ENCODE data around the gene C12orf57.
A peak's percentile ranks its signal among the peaks of the same experiment; 100 is the strongest.

Gene C12orf57

GRCh38 chr12:6927379-6928021 lies 16.3 kb upstream of the C12orf57 start, which contains the start of gene ATN1:
Gene ATN1, plus strand, starts transcription at chr12:6927959. Its CDS starts 6,043 bp downstream, at chr12:6934002.
- Histone ChIP-seq H3K27ac (replicated peaks) (no peak within 1 kb of the TSS; the same call in 1 of the 2 replicates), H3K4me3 (replicated peaks; ENCODE audit: insufficient read depth, low read length) (peak within 1 kb of the TSS; percentile 60), H3K27me3 (ENCODE audit: insufficient read depth, poor library complexity, severe bottlenecking) (no peaks in the 10 kb centered on the region)
- TF ChIP-seq CTCF (IDR thresholded peaks at IDR 0.05; ENCODE audit: insufficient read depth, low read length): no peak
- no peak for TF ChIP-seq GABPA (IDR thresholded peaks at IDR 0.05; ENCODE audit: low read depth)
- TF ChIP-seq REST (IDR thresholded peaks at IDR 0.05; ENCODE audit: insufficient replicate concordance, low read depth): no peak
- no peak for TF ChIP-seq POLR2AphosphoS5 (IDR thresholded peaks at IDR 0.05; ENCODE audit: low read depth)
- no peak for TF ChIP-seq SPI1 (IDR thresholded peaks at IDR 0.05; ENCODE audit: borderline replicate concordance, low read depth)
- DNase-seq (ENCODE audit: low read depth in 1 of 2, low spot score in 1 of 2): peak in 1 of 2 experiments; percentile 71

- H3K4me3 ChIP-seq (replicated peaks; ENCODE audit: insufficient read depth, low read length): peak overlapping the region; percentile 60
- H3K27ac ChIP-seq (replicated peaks): no peak overlapping the region
- TF ChIP-seq CTCF (IDR thresholded peaks at IDR 0.05; ENCODE audit: insufficient read depth, low read length) (no peak), GABPA (IDR thresholded peaks at IDR 0.05; ENCODE audit: low read depth) (no peak)
- no peaks in the 10 kb centered on the region for H3K27me3 ChIP-seq (ENCODE audit: insufficient read depth, poor library complexity, severe bottlenecking)
- no peak for DNase-seq (ENCODE audit: low read depth in 1 of 2, low spot score in 1 of 2)
Observed at GRCh38 chr12:6928022-6928702, 15.7 kb upstream of the C12orf57 start.

GRCh38 chr12:6928703-6929407 lies 15.0 kb upstream of the C12orf57 start:
- TF ChIP-seq POLR2AphosphoS5 (IDR thresholded peaks at IDR 0.05; ENCODE audit: low read depth): no peak
- TF ChIP-seq GABPA (IDR thresholded peaks at IDR 0.05; ENCODE audit: low read depth): no peak
- no peak for TF ChIP-seq SPI1 (IDR thresholded peaks at IDR 0.05; ENCODE audit: borderline replicate concordance, low read depth)
- no peak for TF ChIP-seq CTCF (IDR thresholded peaks at IDR 0.05; ENCODE audit: insufficient read depth, low read length)
- Histone ChIP-seq H3K27ac (replicated peaks) (no peak overlapping the region), H3K4me3 (replicated peaks; ENCODE audit: insufficient read depth, low read length) (peak overlapping the region; percentile 60), H3K27me3 (ENCODE audit: insufficient read depth, poor library complexity, severe bottlenecking) (no peaks in the 10 kb centered on the region)
- DNase-seq (ENCODE audit: low read depth in 1 of 2, low spot score in 1 of 2): no peak

- DNase-seq (ENCODE audit: low read depth in 1 of 2, low spot score in 1 of 2): no peak
- H3K4me3 ChIP-seq (replicated peaks; ENCODE audit: insufficient read depth, low read length): no peak overlapping the region
- no peak overlapping the region for H3K27ac ChIP-seq (replicated peaks)
- no peaks in the 10 kb centered on the region for H3K27me3 ChIP-seq (ENCODE audit: insufficient read depth, poor library complexity, severe bottlenecking)
- TF ChIP-seq SPI1 (IDR thresholded peaks at IDR 0.05; ENCODE audit: borderline replicate concordance, low read depth) (no peak), POLR2AphosphoS5 (IDR thresholded peaks at IDR 0.05; ENCODE audit: low read depth) (no peak), CTCF (IDR thresholded peaks at IDR 0.05; ENCODE audit: insufficient read depth, low read length) (no peak), GABPA (IDR thresholded peaks at IDR 0.05; ENCODE audit: low read depth) (no peak), REST (IDR thresholded peaks at IDR 0.05; ENCODE audit: insufficient replicate concordance, low read depth) (no peak)
Observed at GRCh38 chr12:6929466-6930452, 14.1 kb upstream of the C12orf57 start.
